RWPE2 (cell line): ENCODE measurements around the gene ST3GAL5.

Experiments used
- ATAC-seq: fragments of 200-7000 bp; cut with Tn5 transposase; 3 replicates; pipeline ENCODE4 v1.9.1; 2021; ENCODE audit warnings: low read depth
- DNase-seq: peaks from one replicate; pipeline ENCODE4 v3.0.0-alpha.2; 2020; ENCODE audit warnings: low spot score
- H3K27ac ChIP-seq: fragments of 450-650 bp; 2 replicates; pipeline ENCODE4 v1.5.1; 2017; ENCODE audit warnings: mild to moderate bottlenecking; ENCODE audit not compliant: poor library complexity, severe bottlenecking
- H3K27me3 ChIP-seq: fragments of 250-450 bp; sonication (Bioruptor Pico); 2 replicates; pipeline ENCODE4 v1.5.1; 2021; ENCODE audit warnings: mild to moderate bottlenecking, moderate library complexity; ENCODE audit not compliant: insufficient read depth, poor library complexity, severe bottlenecking
- H3K36me3 ChIP-seq: fragments of 250-450 bp; sonication (Bioruptor Pico); 2 replicates; pipeline ENCODE4 v1.5.1; 2020; ENCODE audit warnings: low read depth, mild to moderate bottlenecking, moderate library complexity
- H3K4me1 ChIP-seq: fragments of 250-450 bp; sonication (Bioruptor Pico); 2 replicates; pipeline ENCODE4 v1.5.1; 2021; ENCODE audit warnings: mild to moderate bottlenecking, moderate library complexity; ENCODE audit not compliant: insufficient read depth, poor library complexity, severe bottlenecking
- H3K4me3 ChIP-seq: fragments of 250-450 bp; sonication (Bioruptor Pico); 2 replicates; pipeline ENCODE4 v1.5.1; 2021; ENCODE audit warnings: mild to moderate bottlenecking, moderate library complexity; ENCODE audit not compliant: severe bottlenecking
- H3K9me3 ChIP-seq: fragments of 250-450 bp; sonication (Bioruptor Pico); 2 replicates; pipeline ENCODE4 v1.5.1; 2021; ENCODE audit warnings: mild to moderate bottlenecking, moderate library complexity; ENCODE audit not compliant: severe bottlenecking
- TF ChIP-seq, protein P1 (sequence below): fragments of 450-650 bp; IDR thresholded peaks from one replicate; pipeline ENCODE4 v1.5.1; 2017; ENCODE audit warnings: mild to moderate bottlenecking, moderate library complexity; ENCODE audit not compliant: poor library complexity, severe bottlenecking

The ST3GAL5 gene

DNA sequence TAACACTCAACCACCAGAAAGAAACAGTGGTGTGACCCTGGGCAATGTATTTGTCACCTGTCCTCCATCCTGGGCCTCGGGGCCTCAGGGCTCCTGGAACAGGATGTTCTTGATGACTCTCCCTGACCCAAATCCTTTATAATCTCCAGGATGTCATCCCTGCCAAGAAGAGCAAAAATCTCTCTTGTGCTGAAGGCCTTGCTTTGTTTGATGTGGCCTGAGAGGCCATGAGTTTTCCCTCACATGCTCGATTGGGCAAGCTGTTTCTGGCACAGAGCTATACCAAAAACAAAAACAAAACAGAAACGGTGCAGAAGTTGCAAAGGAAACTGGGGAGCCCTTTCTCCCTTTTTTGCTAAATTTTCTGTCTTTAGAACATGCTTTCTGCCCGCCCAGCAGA is 35.7 kb upstream of the ST3GAL5 start:
- DNase-seq (no peak), ATAC-seq (peak; percentile 79)
- TF ChIP-seq, protein P1, sequence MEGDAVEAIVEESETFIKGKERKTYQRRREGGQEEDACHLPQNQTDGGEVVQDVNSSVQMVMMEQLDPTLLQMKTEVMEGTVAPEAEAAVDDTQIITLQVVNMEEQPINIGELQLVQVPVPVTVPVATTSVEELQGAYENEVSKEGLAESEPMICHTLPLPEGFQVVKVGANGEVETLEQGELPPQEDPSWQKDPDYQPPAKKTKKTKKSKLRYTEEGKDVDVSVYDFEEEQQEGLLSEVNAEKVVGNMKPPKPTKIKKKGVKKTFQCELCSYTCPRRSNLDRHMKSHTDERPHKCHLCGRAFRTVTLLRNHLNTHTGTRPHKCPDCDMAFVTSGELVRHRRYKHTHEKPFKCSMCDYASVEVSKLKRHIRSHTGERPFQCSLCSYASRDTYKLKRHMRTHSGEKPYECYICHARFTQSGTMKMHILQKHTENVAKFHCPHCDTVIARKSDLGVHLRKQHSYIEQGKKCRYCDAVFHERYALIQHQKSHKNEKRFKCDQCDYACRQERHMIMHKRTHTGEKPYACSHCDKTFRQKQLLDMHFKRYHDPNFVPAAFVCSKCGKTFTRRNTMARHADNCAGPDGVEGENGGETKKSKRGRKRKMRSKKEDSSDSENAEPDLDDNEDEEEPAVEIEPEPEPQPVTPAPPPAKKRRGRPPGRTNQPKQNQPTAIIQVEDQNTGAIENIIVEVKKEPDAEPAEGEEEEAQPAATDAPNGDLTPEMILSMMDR, result no peak

DNA sequence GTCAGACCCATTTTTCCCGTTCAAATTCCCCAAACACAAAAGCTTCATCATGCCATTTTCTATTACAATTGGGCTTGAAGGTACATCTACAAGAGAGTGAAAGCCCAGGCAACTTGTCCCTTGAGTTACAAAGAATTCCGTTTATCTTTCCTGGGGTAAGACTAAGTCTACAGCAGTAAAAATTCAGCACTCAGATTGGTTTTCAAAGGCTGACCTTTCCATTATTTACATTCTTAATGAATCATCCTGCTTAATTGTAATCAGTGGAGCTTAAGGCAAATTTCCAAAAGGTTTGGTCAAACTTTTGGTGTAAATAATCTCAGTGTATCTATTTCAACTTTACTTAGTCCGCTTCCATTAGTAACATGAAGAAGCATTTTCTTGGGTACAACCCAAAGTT is 33.4 kb upstream of the ST3GAL5 start:
- Histone ChIP-seq H3K36me3 (no peaks in the 10 kb centered on the region), H3K4me1 (peaks cover 28% of the 10 kb centered on the region), H3K27ac (peak overlapping the region; percentile 1), H3K4me3 (no peak overlapping the region), H3K27me3 (no peaks in the 10 kb centered on the region), H3K9me3 (no peaks in the 10 kb centered on the region)
- ATAC-seq (no peak), DNase-seq (no peak)
- TF ChIP-seq, protein P1, result no peak

More for the DNA sequence above, 35.7 kb upstream of the ST3GAL5 start:
- Histone ChIP-seq H3K36me3 (no peaks in the 10 kb centered on the region), H3K4me3 (no peak overlapping the region), H3K27ac (peak overlapping the region; percentile 51), H3K9me3 (no peaks in the 10 kb centered on the region), H3K27me3 (no peaks in the 10 kb centered on the region), H3K4me1 (peaks cover 25% of the 10 kb centered on the region)

DNA sequence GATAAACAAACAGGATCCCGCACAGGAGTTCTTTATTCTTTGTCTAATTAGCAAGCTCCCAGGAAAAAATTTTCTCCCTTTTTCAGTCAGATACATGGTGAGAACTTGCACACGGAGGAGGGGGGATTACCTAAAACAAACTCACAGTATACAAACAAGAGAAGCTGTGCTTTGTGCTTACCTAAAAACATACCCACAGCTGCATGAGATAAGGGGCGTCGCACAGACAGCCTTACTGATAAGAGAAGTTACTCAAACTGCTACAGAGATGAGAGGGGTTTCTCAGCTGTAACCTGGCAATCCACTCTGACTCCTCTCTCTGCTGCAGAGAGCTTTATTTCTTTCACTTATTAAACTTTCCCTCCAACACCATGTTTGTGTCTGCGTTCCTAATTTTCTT is 32.9 kb upstream of the ST3GAL5 start:
- DNase-seq (no peak), ATAC-seq (no peak)
- Histone ChIP-seq H3K27ac (peak overlapping the region; percentile 1), H3K27me3 (no peaks in the 10 kb centered on the region), H3K4me3 (no peak overlapping the region), H3K36me3 (no peaks in the 10 kb centered on the region), H3K4me1 (peaks cover 23% of the 10 kb centered on the region), H3K9me3 (no peaks in the 10 kb centered on the region)
- TF ChIP-seq, protein P1, result no peak

DNA sequence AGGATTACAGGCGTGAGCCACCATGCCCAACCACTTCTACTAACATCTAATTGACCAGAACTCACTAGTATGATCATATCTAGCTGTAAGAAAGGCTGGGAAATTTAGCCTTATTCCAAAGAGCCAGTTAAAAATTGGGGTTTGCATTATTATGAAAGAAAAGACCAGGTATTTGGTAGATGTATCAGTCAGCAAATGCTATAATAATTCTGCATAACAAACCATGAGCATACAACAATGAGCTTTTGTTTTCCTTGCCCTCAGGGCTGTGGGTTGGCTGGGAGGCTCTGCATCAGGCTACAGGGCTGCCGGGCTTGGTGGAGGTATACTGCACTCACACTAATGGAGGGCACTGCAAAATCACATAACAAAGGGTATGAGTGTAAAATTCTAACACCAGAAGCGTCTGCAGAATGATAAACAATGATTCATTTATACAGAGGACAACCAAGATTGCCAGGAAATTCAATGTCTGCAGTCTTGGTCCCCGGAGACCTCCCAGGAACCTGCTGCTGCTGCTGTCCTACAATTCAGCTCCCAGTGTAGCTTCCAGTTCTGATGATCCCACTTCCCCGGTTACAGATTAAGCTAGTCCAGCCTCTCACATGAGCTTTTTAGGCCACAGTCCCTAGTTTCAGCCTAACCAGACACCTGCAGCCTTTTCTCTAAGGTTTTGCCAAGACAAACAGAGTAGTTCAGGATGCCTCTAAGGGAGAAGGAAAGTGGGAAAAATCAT is 32.2 kb upstream of the ST3GAL5 start:
- TF ChIP-seq, protein P1, result no peak
- peaks cover 21% of the 10 kb centered on the region for H3K4me1 ChIP-seq
- peak overlapping the region; percentile 1 for H3K27ac ChIP-seq
- no peaks in the 10 kb centered on the region for H3K36me3 ChIP-seq
- no peaks in the 10 kb centered on the region for H3K9me3 ChIP-seq
- no peaks in the 10 kb centered on the region for H3K27me3 ChIP-seq
- DNase-seq (no peak), ATAC-seq (peak; percentile 11; the same call in 1 of the 3 replicates)
- no peak overlapping the region for H3K4me3 ChIP-seq
